ENCODE data around the gene PRR14L.

Gene PRR14L

GRCh38 chr22:31639436-31640039 lies 110.4 kb downstream of the PRR14L start:
- DNase-seq (ENCODE audit: low read depth) = no peak

- no peak for DNase-seq (ENCODE audit: low read depth)
Observed at GRCh38 chr22:31637891-31638618, 111.9 kb downstream of the PRR14L start.

DNA sequence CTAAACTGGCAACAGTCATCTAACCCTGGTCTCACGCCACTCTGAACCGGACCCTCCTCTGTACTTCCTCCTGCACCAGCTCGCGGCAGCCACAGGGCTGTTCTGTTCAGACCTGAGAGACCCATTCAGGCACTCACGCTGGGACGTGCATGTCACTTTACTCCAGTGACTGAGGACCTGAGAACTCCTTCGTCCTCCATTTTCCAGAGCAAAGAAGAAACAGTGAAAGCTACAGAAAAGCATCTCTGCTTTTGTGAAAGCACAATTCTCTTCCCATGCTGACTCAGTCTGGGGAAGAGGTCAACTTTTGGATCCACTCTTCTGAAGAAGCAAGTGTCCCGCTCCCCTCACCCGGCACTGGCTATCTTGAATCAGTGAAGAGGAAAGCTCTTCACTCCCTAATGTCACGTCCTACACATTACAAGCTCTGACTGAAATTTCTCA lies 112.5 kb downstream of the PRR14L start:
- no peak for DNase-seq (ENCODE audit: low read depth)

GRCh38 chr22:31635638-31636306 lies 114.2 kb downstream of the PRR14L start:
- no peak for DNase-seq (ENCODE audit: low read depth)

DNA sequence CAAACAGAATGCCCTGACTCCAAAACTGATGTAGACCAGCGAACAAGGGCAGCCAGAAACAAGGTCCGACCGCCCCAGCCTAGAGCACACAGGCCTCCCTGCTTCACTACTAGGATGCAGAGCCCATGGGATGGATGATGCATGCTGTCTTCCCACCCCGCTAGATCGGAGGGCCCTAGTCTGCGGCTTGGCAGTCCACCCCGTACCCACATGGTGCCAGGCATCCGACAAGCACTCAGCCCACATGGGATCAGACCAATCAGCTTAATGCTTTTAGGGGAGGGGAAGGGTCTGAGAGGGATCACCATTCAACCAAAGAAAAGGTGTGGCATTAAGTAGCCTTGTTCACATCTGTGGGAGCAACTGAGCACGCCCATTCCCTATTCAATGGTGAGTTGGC lies 118.5 kb downstream of the PRR14L start:
- DNase-seq (ENCODE audit: low read depth) = no peak

Data from stimulated activated CD8-positive, alpha-beta memory T cell treated with anti-CD3 and anti-CD28 coated beads, Interleukin-12 subunit alpha, Interleukin-12 subunit beta, amount 100 ng/mL, for 4 hours (primary cell).